Measurements from ENCODE around the gene IKZF2. TPM values are rescaled to one million over a fixed set of nuclear protein-coding genes. Genes with fewer than 3 reads are reported as not detected.

IKZF2 gene
- total RNA-seq, 1 experiment from 2014 or later = 1.6 TPM

DNA sequence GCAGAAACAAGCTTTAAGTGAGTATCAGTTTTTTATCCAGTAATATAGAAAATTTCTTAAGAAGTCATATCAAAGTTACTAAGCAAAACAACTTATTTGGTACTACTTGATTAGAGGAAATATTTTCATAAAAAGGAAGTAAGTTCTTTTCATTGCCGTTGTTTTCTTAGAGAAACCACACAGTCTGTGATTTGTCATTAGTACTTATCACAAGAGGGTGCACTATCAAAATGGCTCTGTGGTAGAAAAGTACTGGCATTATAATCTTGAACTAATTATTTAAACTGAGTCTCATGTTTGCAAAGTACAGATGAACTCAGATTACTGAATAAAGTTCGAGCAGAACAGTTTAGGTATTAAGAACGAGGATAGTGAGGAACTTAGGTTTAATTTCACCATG, 93.4 kb downstream of the IKZF2 start:
- Histone ChIP-seq H3K79me2 (ENCODE audit: insufficient read depth, low read length) (no peaks in the 10 kb centered on the region), H3K4me2 (ENCODE audit: low read length) (no peak overlapping the region), H3K36me3 (ENCODE audit: control insufficient read depth in 1 of 2, insufficient read depth in 2 of 2, low read length in 2 of 2) (no peaks in the 10 kb centered on the region), H3K9me2 (ENCODE audit: insufficient read depth) (no peaks in the 10 kb centered on the region), H3K4me1 (ENCODE audit: control insufficient read depth in 1 of 2, insufficient read depth in 2 of 2, low read length in 2 of 2) (no peaks in the 10 kb centered on the region), H2AFZ (ENCODE audit: low read depth, low read length, poor library complexity, severe bottlenecking) (no peak overlapping the region), H3K9me3 (ENCODE audit: control insufficient read depth in 1 of 2, insufficient read depth in 1 of 2, low read depth in 1 of 2, low read length in 2 of 2) (no peaks in the 10 kb centered on the region), H3K4me3 (replicated peaks in 1 of 2; ENCODE audit: low read depth in 1 of 2, low read length in 2 of 2) (no peak overlapping the region), H3K27me3 (ENCODE audit: insufficient read depth, low read length) (no peaks in the 10 kb centered on the region), H3K27ac (ENCODE audit: low read depth, low read length) (no peak overlapping the region), H3K9ac (ENCODE audit: low read length) (no peak overlapping the region), H4K20me1 (ENCODE audit: insufficient read depth) (no peaks in the 10 kb centered on the region)
- TF ChIP-seq REST (IDR thresholded peaks at IDR 0.05; ENCODE audit: low read depth) (no peak), POLR2A (IDR thresholded peaks at IDR 0.05; ENCODE audit: borderline replicate concordance, extremely low read depth, insufficient read depth, insufficient read length) (no peak), EZH2phosphoT487 (IDR thresholded peaks at IDR 0.05; ENCODE audit: borderline replicate concordance) (no peak), ELF1 (IDR thresholded peaks at IDR 0.05; ENCODE audit: borderline replicate concordance, low read depth) (no peak), ZBTB33 (IDR thresholded peaks at IDR 0.05; ENCODE audit: extremely low read depth, insufficient replicate concordance, low read length) (no peak), MAX (IDR thresholded peaks at IDR 0.05) (no peak), SP1 (IDR thresholded peaks at IDR 0.05; ENCODE audit: low read depth) (no peak), EGR1 (IDR thresholded peaks at IDR 0.05; ENCODE audit: low read depth) (no peak), RAD21 (IDR thresholded peaks at IDR 0.05; ENCODE audit: low read depth) (no peak), POLR2AphosphoS5 (IDR thresholded peaks at IDR 0.05; ENCODE audit: low read depth, low read length) (no peak), EZH2 (IDR thresholded peaks at IDR 0.05) (no peak), ZFX (IDR thresholded peaks at IDR 0.05) (no peak), ZNF274 (IDR thresholded peaks at IDR 0.05; ENCODE audit: low read depth, low read length) (no peak), SIN3A (IDR thresholded peaks at IDR 0.05; ENCODE audit: low read depth) (no peak), YY1 (IDR thresholded peaks at IDR 0.05; ENCODE audit: extremely low read depth, insufficient replicate concordance, low read depth, low read length) (no peak)
- TF ChIP-seq, protein P1, sequence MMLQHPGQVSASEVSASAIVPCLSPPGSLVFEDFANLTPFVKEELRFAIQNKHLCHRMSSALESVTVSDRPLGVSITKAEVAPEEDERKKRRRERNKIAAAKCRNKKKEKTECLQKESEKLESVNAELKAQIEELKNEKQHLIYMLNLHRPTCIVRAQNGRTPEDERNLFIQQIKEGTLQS (IDR thresholded peaks at IDR 0.05) = no peak
- BruUV-seq (replicated peaks) = no TSS peak
- ChIA-PET RAD21 (ENCODE audit: low non-redundant PET in 1 of 2, low total read pairs in 2 of 2, uncharacterized antibody in 2 of 2, unreplicated experiment in 2 of 2) (no interaction called here), CTCF (no interaction called here), POLR2A (no interaction called here)
- intact Hi-C loops (cut with micrococcal nuclease) = no loop called here
- ATAC-seq (no peak), DNase-seq (ENCODE audit: low read depth, low spot score) (no peak)
